Omental fat pad (tissue), 4 donors: ENCODE results near the gene IL1RAPL2. TPM values are rescaled to one million over a fixed set of nuclear protein-coding genes. Genes with fewer than 3 reads are reported as not detected.
"Not testable (repeated sequence)": the region's sequence is repeated elsewhere in the genome, so short reads cannot be mapped to it uniquely, and the experiment has no call there.

Experiments used
- ATAC-seq: fragments of 150-250 bp; one replicate; pipeline ENCODE4 v1.9.1; 2016; ENCODE audit warnings: mild to moderate bottlenecking, moderate library complexity; ENCODE audit not compliant: low FRiP score
- DNase-seq: peaks from one replicate; pipeline ENCODE4 v3.0.0-alpha.2; 2019; ENCODE audit warnings: low spot score
- total RNA-seq, 4 donors: library from RNA; depleted of rRNA; stranded (reverse); fragments of >200 nt; gene quantifications; one replicate each; pipeline ENCODE4 v1.1.0, GENCODE V29; 2016
- TF ChIP-seq, protein P1 (sequence below), 3 donors: fragments of 450-650 bp; IDR thresholded peaks; one replicate each; pipeline ENCODE4 v1.5.1; 2016 to 2017; ENCODE audit warnings: antibody characterized with exemption in 3 of 3, mild to moderate bottlenecking in 3 of 3, moderate library complexity in 2 of 3

IL1RAPL2 gene
- total RNA-seq, 4 donors from 2014 or later = 0.09 TPM; not detected in 3

- ATAC-seq (no peak), DNase-seq (no peak)
- TF ChIP-seq, protein P1, sequence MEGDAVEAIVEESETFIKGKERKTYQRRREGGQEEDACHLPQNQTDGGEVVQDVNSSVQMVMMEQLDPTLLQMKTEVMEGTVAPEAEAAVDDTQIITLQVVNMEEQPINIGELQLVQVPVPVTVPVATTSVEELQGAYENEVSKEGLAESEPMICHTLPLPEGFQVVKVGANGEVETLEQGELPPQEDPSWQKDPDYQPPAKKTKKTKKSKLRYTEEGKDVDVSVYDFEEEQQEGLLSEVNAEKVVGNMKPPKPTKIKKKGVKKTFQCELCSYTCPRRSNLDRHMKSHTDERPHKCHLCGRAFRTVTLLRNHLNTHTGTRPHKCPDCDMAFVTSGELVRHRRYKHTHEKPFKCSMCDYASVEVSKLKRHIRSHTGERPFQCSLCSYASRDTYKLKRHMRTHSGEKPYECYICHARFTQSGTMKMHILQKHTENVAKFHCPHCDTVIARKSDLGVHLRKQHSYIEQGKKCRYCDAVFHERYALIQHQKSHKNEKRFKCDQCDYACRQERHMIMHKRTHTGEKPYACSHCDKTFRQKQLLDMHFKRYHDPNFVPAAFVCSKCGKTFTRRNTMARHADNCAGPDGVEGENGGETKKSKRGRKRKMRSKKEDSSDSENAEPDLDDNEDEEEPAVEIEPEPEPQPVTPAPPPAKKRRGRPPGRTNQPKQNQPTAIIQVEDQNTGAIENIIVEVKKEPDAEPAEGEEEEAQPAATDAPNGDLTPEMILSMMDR (IDR thresholded peaks at IDR 0.05) = no peak
These were observed 535.4 kb downstream of the IL1RAPL2 start for GRCh38 chrX:105101378-105101777.

- TF ChIP-seq, protein P1 (IDR thresholded peaks at IDR 0.05) = no peak
- ATAC-seq (no peak), DNase-seq (no peak)
These were observed 543.9 kb downstream of the IL1RAPL2 start for GRCh38 chrX:105109936-105110335.

DNA sequence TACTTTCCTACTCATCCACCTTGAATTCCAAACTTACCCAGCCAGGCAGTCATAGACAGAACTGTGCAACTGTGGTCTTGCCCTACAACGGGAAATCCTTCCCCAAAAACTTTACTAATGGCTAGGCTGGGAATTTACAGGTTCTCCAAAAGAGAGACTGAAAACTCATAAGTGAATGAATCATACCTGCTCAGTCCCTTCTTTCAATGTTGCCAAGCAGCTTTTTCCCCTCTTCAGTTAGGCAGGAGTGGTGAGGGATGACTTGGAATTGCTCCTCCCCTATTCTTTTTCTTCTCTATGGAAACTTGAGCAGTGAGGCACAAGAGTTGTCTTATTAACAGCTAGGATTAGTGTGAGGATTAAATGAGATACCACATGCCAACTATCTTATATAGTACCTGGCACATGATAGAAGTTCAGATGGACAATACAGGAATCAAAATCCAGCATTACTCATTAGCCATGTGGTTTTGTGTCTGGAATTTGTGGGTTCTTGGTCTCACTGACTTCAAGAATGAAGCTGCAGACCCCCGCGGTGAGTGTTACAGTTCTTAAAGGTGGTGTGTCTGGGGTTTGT is 548.6 kb downstream of the IL1RAPL2 start:
- DNase-seq = no peak
- TF ChIP-seq, protein P1 (IDR thresholded peaks at IDR 0.05) = no peak
- no peak for ATAC-seq

- ATAC-seq, DNase-seq: not testable (repeated sequence)
These were observed 549.8 kb downstream of the IL1RAPL2 start for GRCh38 chrX:105115596-105116320.

DNA sequence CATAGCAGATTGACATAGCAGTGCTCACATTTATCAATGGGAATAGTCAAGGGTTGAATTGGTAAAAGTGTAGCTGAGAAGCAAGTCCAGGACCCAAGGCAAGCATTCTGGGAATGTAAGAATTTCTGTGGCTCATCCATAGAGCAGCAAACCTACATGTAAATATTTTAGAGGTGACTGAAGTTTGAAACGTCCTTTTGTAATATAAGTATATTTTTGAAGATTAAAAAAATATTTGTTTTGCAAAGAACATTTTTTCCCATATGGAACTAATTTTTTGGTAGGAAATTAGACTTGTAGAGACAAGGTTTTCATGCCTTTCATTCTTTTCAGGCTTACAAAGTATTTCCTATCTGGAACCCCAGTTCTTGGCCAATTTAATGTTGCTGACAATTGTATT is 550.5 kb downstream of the IL1RAPL2 start:
- ATAC-seq (no peak), DNase-seq (no peak)
- TF ChIP-seq, protein P1 (IDR thresholded peaks at IDR 0.05) = no peak

GRCh38 chrX:105117621-105118020 is 551.6 kb downstream of the IL1RAPL2 start:
- DNase-seq = no peak
- ATAC-seq = no peak
- TF ChIP-seq, protein P1 (IDR thresholded peaks at IDR 0.05) = no peak

GRCh38 chrX:105120463-105120862 is 554.5 kb downstream of the IL1RAPL2 start:
- DNase-seq (no peak), ATAC-seq (no peak)
- TF ChIP-seq, protein P1 (IDR thresholded peaks at IDR 0.05) = no peak
